SJSA1 (cell line): Measurements from ENCODE around the gene ITGB5. TPM values are rescaled to one million over a fixed set of nuclear protein-coding genes. Genes with fewer than 3 reads are reported as not detected.
"Not testable (repeated sequence)": the region's sequence is repeated elsewhere in the genome, so short reads cannot be mapped to it uniquely, and the experiment has no call there.

Experiments used
- DNase-seq, 2 experiments: peaks; one replicate each; pipeline ENCODE4 v3.0.0-alpha.2; 2015 to 2020; ENCODE audit warnings: low spot score in 2 of 2, low read depth in 1 of 2
- H3K27ac ChIP-seq: fragments of 250-450 bp; sonication (Bioruptor Pico); 2 replicates; pipeline ENCODE4 v1.5.1; 2020; ENCODE audit warnings: mild to moderate bottlenecking, moderate library complexity
- H3K27me3 ChIP-seq: fragments of 250-450 bp; sonication (Bioruptor Pico); replicated peaks from 2 replicates; pipeline ENCODE4 v1.5.1; 2020; ENCODE audit warnings: mild to moderate bottlenecking, moderate library complexity
- H3K36me3 ChIP-seq: fragments of 250-450 bp; sonication (Bioruptor Pico); 2 replicates; pipeline ENCODE4 v1.5.1; 2020; ENCODE audit warnings: mild to moderate bottlenecking
- H3K4me1 ChIP-seq: fragments of 250-450 bp; sonication (Bioruptor Pico); replicated peaks from 2 replicates; pipeline ENCODE4 v1.6.1; 2021; ENCODE audit warnings: mild to moderate bottlenecking
- H3K4me3 ChIP-seq: fragments of 250-450 bp; sonication (Bioruptor Pico); 2 replicates; pipeline ENCODE4 v1.5.1; 2020; ENCODE audit warnings: mild to moderate bottlenecking
- H3K9me3 ChIP-seq: fragments of 250-450 bp; sonication (Bioruptor Pico); replicated peaks from 2 replicates; pipeline ENCODE4 v1.5.1; 2020; ENCODE audit warnings: mild to moderate bottlenecking
- total RNA-seq: library from RNA; depleted of rRNA; stranded (reverse); fragments of >200 nt; shearing (Covaris generic); gene quantifications from 2 replicates; pipeline ENCODE4 v1.2.3, GENCODE V29; 2014

Gene ITGB5
- total RNA-seq, 1 experiment from 2014 or later: 84.6 TPM

DNA sequence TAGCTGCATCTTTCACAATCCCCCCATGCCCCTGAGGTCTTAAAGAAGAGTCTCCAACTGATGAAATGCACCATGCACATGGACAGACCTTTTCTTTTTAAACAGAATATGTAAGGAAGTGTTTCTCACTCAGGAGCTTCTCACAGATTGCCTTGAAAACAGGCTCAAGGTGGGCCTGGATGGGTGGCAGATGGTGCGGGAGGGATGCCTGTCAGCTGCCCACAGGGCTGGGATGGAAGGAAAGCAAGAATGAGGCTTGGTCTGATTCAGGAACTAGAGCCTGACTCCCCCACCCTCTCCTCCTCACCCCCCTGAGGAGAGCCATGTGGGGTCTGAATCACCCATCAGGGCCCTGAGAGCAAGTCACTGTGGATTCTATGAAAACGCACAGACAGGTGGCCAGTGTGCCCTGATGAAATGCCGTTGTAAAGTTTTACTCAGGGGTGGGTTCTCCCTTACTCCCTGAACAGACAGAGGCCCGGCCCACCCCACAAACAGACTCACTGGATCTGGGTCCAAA is 89.7 kb downstream of the ITGB5 start:
- H3K27me3 ChIP-seq: no peaks in the 10 kb centered on the region
- H3K27ac ChIP-seq: no peak overlapping the region
- H3K4me1 ChIP-seq: peaks cover 4% of the 10 kb centered on the region
- H3K36me3 ChIP-seq: peaks cover 6% of the 10 kb centered on the region
- H3K4me3 ChIP-seq: no peak overlapping the region
- no peaks in the 10 kb centered on the region for H3K9me3 ChIP-seq
- no peak for DNase-seq

DNA sequence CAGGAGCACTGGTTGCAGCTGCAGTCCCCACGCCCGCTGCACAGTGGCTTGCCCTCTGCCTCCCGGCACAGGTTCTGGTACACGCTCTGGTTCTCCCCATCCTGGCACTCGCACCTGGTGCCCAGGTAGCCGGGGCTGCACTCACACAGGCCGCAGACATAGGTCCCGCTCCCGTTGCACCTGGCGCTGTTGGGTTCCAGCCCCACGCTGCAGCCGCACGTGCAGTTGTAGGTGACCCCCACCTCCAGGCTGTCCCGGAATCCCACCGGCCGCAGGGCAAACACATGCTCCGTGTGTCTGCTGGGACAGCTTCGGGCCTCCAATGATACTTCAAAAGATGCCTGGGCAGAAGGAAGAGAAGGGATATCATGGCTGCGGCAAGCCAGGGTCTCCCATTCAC is 90.7 kb downstream of the ITGB5 start:
- H3K27ac ChIP-seq: no peak overlapping the region
- H3K36me3 ChIP-seq: peaks cover 6% of the 10 kb centered on the region
- peaks cover 13% of the 10 kb centered on the region for H3K4me1 ChIP-seq
- H3K9me3 ChIP-seq: no peaks in the 10 kb centered on the region
- H3K27me3 ChIP-seq: no peaks in the 10 kb centered on the region
- H3K4me3 ChIP-seq: no peak overlapping the region
- DNase-seq: no peak

DNA sequence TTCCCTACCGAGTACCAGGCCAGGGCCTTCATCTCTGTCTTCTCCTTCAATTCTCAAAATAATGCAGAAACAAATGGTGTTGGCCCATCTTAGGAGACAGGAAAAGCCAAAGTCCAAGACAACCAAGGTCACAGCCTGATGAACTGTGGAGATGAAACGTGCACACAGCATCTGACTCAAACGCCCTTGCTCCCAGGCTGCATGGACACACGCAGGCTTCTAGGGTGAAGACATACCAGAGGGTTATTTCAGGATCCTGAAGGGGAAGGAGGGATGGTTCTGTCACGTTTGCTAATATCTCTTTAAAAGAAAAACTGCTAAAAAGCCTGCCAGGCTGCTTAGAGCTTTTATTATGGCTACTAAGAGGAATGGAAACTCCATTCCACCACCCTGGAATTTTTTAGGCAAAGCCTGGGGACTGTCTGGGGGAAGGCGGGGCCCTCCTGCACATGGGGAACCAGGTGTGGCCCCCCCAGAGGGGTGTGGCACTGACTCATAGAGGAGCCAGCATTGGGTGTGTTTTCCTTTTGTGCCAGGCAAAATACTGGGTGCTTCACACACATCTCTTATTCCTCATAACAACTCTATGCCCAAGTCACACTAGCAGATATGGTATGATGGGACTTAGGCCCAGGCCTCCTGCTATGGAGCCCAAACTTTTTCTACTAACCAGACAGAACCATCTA is 94.0 kb downstream of the ITGB5 start:
- Histone ChIP-seq H3K27ac (no peak overlapping the region), H3K4me1 (peaks cover 18% of the 10 kb centered on the region), H3K4me3 (no peak overlapping the region), H3K9me3 (no peaks in the 10 kb centered on the region), H3K36me3 (peaks cover 6% of the 10 kb centered on the region), H3K27me3 (no peaks in the 10 kb centered on the region)
- DNase-seq: no peak

DNA sequence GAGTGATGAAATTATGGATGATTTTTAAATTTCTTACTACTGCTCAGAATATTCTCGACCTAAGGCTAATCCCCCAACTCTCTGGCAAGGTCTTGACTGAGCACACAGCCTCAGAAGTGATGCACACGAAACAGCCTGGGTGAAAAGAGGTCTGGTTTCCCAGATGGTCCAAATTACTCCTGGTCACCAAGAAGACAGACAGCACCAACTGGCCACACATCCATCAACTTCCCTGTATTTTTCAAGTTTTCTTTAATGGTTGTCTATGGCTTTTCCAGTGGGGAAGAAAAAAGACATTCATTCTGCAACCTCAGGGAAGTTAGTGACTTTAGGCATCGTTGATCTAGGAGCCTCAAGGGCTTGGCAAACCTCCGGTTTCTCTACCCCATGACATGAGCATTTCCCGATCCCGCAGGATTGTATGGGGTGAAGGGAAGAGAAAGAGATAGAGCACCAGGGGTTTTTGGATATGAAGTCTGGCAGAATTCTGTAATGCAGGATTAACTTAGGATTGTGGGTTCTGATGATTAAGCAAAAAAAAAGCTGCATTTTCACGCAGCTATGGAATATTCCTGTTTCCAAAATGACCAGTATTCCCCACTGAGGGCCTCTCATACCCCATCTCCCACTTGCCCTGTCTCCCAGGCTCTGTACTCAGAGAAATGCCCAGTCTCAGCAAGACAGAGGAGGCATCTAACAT is 94.7 kb downstream of the ITGB5 start:
- Histone ChIP-seq H3K27ac (no peak overlapping the region; the same call in 1 of the 2 replicates), H3K27me3 (no peaks in the 10 kb centered on the region), H3K36me3 (peaks cover 6% of the 10 kb centered on the region), H3K4me1 (peaks cover 18% of the 10 kb centered on the region), H3K9me3 (no peaks in the 10 kb centered on the region), H3K4me3 (no peak overlapping the region)
- DNase-seq: no peak

DNA sequence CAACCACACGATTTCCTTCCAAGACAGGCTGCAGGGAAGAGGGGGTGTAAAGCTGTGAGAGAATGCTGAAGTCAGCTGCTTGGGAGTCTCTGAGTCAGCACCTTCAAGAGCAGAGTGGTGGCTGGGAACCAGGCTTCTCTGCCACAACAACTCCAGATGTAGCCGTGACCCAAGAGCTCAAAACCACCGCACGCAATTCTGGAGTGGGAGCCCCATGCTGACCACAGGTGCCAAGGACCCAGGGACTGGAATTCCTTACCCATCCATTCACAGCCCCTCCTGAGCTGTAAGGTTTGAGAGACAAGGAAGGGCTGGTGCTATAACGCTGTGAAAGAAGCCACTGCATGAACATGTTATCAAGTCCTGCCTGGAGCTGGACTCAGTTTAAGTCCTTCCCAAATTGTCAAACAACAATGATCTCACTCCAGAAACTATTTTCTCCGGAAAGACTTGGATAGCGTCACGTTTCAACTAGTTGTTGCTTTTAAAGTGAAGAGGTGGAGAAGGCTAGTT is 95.5 kb downstream of the ITGB5 start:
- no peaks in the 10 kb centered on the region for H3K27me3 ChIP-seq
- peaks cover 6% of the 10 kb centered on the region for H3K36me3 ChIP-seq
- H3K9me3 ChIP-seq: no peaks in the 10 kb centered on the region
- DNase-seq: peak; percentile 77 to 79
- no peak overlapping the region for H3K4me3 ChIP-seq
- H3K27ac ChIP-seq: peak overlapping the region; percentile 49
- peaks cover 22% of the 10 kb centered on the region for H3K4me1 ChIP-seq

DNA sequence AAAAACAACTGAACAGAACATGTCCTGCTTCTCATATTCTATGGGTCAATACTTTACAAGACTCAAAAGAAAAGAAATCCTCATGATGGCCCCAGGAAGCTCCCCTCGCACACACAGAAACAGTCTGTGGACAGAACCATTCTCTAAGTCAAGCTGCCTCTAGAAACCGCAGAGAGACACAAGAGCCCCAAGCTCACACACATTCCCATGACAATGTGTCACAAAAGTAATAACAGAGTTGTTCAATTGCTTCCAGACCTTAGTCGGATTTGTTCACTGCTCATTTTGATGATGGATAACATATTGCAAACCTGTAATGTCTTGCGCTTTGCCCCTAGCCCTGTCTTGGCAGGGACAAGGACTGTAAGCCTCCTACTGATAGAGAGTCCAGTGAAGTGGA is 96.0 kb downstream of the ITGB5 start:
- no peaks in the 10 kb centered on the region for H3K27me3 ChIP-seq
- no peak for DNase-seq
- peaks cover 6% of the 10 kb centered on the region for H3K36me3 ChIP-seq
- H3K4me1 ChIP-seq: peaks cover 22% of the 10 kb centered on the region
- H3K27ac ChIP-seq: peak overlapping the region; percentile 49
- no peak overlapping the region for H3K4me3 ChIP-seq
- H3K9me3 ChIP-seq: no peaks in the 10 kb centered on the region

DNA sequence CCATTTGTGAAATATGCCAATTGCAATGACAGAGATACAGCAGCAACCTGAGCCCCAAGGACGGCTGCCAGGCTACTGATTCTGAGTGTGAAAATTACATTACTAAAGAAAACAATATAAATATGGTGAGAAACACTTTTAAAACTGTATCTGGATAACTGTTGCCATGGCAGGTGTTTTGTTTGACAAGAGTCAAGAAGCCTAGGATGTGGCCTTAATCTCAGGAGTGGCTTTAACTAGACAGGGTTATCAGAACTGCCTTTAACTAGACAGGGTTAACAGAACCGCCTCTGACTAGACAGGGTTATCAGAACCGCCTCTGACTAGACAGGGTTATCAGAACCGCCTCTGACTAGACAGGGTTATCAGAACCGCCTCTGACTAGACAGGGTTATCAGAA is 98.1 kb downstream of the ITGB5 start:
- peaks cover 25% of the 10 kb centered on the region for H3K4me1 ChIP-seq
- DNase-seq, H3K27me3 ChIP-seq, H3K4me3 ChIP-seq, H3K27ac ChIP-seq, H3K9me3 ChIP-seq, H3K36me3 ChIP-seq: not testable (repeated sequence)

DNA sequence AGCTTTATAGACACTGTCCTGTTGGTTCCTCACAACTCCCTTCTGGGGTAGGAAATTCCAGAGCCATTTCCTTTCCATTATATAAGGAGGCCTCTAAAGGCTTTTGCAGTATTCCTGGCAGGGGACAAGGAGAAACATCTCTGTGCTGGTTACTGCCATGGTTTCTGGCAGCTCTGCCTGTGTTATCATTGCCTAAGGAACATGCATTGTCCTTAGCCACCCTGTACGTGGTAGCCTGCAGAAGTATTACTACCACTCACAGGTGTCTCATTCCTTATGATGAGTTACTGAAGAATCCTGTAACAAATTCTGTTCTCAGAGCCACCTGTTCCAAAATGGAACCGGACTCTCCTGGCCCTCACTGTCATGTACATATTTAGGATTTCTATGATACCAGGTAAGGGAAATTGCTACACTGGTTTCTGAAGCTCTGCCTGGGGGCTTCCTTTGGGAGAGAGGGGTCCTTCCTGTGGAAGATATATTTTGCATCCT is 98.9 kb downstream of the ITGB5 start:
- H3K27me3 ChIP-seq: no peaks in the 10 kb centered on the region
- DNase-seq: no peak
- H3K4me1 ChIP-seq: peaks cover 33% of the 10 kb centered on the region
- H3K4me3 ChIP-seq: no peak overlapping the region
- H3K9me3 ChIP-seq: no peaks in the 10 kb centered on the region
- no peaks in the 10 kb centered on the region for H3K36me3 ChIP-seq
- no peak overlapping the region for H3K27ac ChIP-seq

DNA sequence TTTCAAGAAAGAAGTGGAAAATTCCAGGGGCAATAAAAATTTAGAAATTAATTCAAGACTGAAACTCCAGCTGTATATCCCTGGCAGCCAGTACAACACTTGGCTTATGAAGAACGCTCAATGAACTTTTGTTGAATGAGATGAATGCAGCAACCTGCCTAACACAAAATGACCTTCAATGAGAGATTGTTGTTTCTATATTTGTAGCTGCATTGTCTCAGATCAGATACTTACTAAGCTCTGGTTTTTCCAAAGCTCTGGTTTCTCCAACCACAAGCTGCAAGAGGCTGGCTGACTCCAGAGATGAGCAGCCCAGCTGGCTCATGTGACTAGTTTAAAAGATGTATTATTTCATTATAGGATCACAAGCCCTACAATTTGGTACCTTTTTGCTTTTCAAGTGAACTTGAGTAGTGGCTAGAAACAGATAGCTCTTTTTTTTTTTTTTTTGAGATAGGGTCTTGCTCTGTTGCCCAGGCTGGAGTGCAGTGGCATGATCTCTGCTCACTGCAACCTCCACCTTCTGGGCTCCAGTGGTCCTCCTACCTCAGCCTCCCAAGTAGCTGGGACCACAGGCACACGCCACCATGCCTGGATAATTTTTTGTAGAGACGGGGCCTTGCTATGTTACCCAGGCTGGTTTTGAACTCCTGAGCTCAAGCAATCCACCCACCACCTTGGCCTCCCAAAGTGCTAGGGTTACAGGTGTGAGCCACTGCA is 99.5 kb downstream of the ITGB5 start:
- no peaks in the 10 kb centered on the region for H3K9me3 ChIP-seq
- no peak overlapping the region for H3K4me3 ChIP-seq
- no peaks in the 10 kb centered on the region for H3K36me3 ChIP-seq
- H3K4me1 ChIP-seq: peaks cover 34% of the 10 kb centered on the region
- no peaks in the 10 kb centered on the region for H3K27me3 ChIP-seq
- no peak overlapping the region for H3K27ac ChIP-seq
- DNase-seq: no peak

DNA sequence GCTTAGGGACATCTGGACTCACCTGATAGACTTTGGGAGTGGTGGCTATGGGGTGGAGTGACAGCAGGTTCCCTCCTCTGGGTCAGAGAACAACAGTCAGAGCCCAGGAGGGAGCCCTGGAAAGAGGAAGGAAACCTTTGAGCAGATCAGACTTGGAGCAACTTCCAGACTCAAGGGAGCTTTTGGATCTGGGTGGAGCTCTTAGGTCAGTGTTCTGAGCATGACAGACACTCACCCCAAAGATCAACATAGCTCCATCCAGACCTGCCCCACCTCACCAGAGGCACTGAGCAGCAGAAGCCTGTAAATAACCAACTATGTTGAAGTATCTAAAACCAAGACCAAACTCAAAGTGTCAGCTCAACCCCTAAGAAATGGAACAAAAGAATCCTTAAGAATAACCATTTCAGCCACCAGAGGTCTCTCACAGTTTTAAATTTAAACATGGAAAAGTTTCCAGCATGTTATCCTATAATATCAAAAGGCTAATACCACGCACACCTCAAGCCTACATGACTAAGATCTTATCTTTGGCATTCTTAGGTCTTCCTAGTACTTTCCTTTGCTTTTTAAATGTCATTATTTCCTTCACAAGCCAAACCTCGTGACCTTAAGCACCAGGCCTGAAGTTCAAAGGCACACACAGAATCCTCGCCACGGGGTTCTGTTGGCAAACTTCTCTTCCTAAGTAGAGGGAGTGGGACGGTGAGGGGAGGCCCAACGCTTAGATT is 100.5 kb downstream of the ITGB5 start:
- H3K27me3 ChIP-seq: no peaks in the 10 kb centered on the region
- peak in 1 of 2 experiments; percentile 36 for DNase-seq
- H3K27ac ChIP-seq: no peak overlapping the region

DNA sequence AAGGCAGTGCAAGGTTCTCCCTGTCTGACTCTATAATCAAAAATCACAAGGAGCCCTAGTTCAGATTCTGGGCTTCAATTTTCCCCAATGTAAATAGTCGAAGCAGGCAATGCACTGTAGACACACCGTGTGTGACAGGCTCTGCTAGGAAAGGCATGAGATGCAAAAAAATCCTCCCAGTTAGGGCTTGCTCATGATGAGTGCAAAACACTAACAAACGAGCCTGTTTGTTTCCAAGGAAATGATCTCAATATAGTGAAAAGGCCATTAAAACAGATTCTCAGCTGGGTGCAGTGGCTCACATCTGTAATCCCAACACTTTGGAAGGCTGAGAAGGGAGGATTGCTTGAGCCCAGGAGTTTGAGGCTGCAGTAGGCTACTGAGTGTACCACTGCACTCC is 101.2 kb downstream of the ITGB5 start:
- Histone ChIP-seq H3K27me3 (no peaks in the 10 kb centered on the region), H3K27ac (no peak overlapping the region), H3K9me3 (no peaks in the 10 kb centered on the region), H3K36me3 (no peaks in the 10 kb centered on the region), H3K4me1 (peaks cover 27% of the 10 kb centered on the region), H3K4me3 (no peak overlapping the region)
- no peak for DNase-seq

More for the DNA sequence above, 100.5 kb downstream of the ITGB5 start:
- no peaks in the 10 kb centered on the region for H3K9me3 ChIP-seq
- peaks cover 27% of the 10 kb centered on the region for H3K4me1 ChIP-seq
- H3K4me3 ChIP-seq: no peak overlapping the region
- no peaks in the 10 kb centered on the region for H3K36me3 ChIP-seq

DNA sequence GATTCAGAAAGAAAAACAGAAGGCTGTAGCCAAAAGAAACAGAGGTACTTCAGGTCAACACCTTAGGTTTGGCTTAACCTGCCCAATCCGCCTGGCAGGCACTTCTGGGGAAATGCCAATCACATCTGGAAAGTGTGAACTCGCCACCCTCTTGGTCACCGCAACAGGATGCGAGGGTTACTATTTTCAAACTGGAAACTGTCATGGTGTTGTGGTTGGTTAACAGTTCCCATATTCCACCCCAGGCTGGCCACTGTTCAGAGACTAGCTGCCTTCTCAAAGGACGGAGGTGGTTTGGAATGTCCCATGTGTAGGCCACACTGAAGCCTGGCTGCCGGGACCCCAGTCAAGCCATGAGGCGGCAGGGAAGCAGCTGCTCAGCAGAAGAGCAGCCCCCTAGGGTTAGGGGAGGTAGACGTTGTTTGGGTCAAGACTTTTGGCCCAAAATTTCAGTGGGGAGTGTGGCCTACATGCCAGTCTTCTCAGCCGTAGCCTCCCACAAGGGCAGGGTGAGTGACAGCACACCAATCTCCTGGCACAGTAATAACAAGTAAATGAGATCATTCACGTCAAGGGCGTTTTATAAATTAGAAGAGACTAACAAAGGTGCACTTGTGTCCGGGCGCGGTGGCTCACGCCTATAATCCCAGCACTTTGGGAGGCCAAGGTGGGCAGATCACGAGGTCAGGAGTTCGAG is 102.3 kb downstream of the ITGB5 start:
- no peak for DNase-seq
- Histone ChIP-seq H3K9me3 (no peaks in the 10 kb centered on the region), H3K4me1 (peaks cover 35% of the 10 kb centered on the region), H3K27ac (no peak overlapping the region), H3K4me3 (no peak overlapping the region), H3K27me3 (no peaks in the 10 kb centered on the region), H3K36me3 (no peaks in the 10 kb centered on the region; the same call in 1 of the 2 replicates)

DNA sequence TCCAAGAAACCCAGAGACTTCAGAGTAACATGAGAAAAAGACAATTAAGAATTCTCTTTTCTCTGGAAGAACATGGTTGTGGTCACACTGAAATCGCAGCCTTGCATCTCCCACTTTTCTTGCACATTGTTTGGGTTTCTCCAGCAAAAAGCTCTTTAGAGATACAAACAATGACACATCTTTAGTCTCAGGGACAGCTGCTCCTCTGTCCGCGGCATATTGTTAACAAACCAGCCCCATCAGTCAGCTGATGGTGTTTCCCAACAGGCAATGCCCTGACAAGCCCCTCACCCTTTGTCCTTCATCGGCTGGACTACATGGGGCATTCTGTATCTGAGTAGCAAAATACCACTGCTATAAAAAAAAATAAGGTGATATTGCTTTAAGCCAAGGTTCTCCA is 103.5 kb downstream of the ITGB5 start:
- Histone ChIP-seq H3K4me3 (no peak overlapping the region), H3K4me1 (peaks cover 46% of the 10 kb centered on the region), H3K27ac (no peak overlapping the region), H3K36me3 (no peaks in the 10 kb centered on the region; the same call in 1 of the 2 replicates), H3K9me3 (no peaks in the 10 kb centered on the region), H3K27me3 (no peaks in the 10 kb centered on the region)
- peak in 1 of 2 experiments; percentile 52 for DNase-seq
